HepG2 (cell line): Measurements from ENCODE around the gene SEC14L1. TPM values are rescaled to one million over a fixed set of nuclear protein-coding genes. Genes with fewer than 3 reads are reported as not detected.

ENCODE experiments used
- AHR ChIP-seq: IDR thresholded peaks from 2 replicates; pipeline ENCODE4 v1.6.1; 2018; ENCODE audit warnings: missing genetic modification reagents, missing compliant biosample characterization
- CREM ChIP-seq, 2 experiments: sonication (generic) in 1 of 2; formaldehyde crosslinking in 1 of 2; IDR thresholded peaks; 2 replicates each; pipeline versions ENCODE4 v1.4.0 to v1.6.1; 2016 to 2020; ENCODE audit warnings: antibody characterized with exemption in 1 of 2, mild to moderate bottlenecking in 1 of 2, missing genetic modification reagents in 1 of 2
- HNRNPUL1 ChIP-seq: fragments of 200-400 bp; formaldehyde crosslinking; IDR thresholded peaks from 2 replicates; pipeline ENCODE4 v1.6.1; 2017; ENCODE audit warnings: low read depth, mild to moderate bottlenecking, low read length, moderate library complexity
- REL ChIP-seq: sonication (generic); formaldehyde crosslinking; conservative IDR thresholded peaks from 2 replicates; pipeline ENCODE4 v1.8.0; 2022; ENCODE audit warnings: mild to moderate bottlenecking, missing genetic modification reagents, moderate library complexity
- TP53 ChIP-seq: sonication (generic); formaldehyde crosslinking; conservative IDR thresholded peaks from 2 replicates; pipeline ENCODE4 v1.4.0; 2020; ENCODE audit warnings: missing genetic modification reagents
- YEATS4 ChIP-seq: sonication (generic); formaldehyde crosslinking; IDR thresholded peaks from 2 replicates; pipeline ENCODE4 v1.4.0; 2020; ENCODE audit warnings: missing genetic modification reagents, borderline replicate concordance
- ZC3H13 ChIP-seq: sonication (generic); formaldehyde crosslinking; IDR thresholded peaks from 2 replicates; pipeline ENCODE4 v1.8.1; 2023; ENCODE audit warnings: mild to moderate bottlenecking, missing genetic modification reagents, moderate library complexity
- ZNF296 ChIP-seq: sonication (generic); formaldehyde crosslinking; conservative IDR thresholded peaks from 2 replicates; pipeline ENCODE4 v1.5.0; 2020; ENCODE audit warnings: mild to moderate bottlenecking, missing genetic modification reagents
- ZNF549 ChIP-seq: sonication (generic); formaldehyde crosslinking; IDR thresholded peaks from 2 replicates; pipeline ENCODE4 v1.5.0; 2020; ENCODE audit warnings: missing genetic modification reagents
- ZNF607 ChIP-seq: sonication (generic); formaldehyde crosslinking; IDR thresholded peaks from 2 replicates; pipeline ENCODE4 v1.5.1; 2020; ENCODE audit warnings: missing genetic modification reagents, mild to moderate bottlenecking, borderline replicate concordance
- ZNF614 ChIP-seq: IDR thresholded peaks from 2 replicates; pipeline ENCODE4 v1.6.1; 2018; ENCODE audit warnings: missing biosample characterization, missing genetic modification reagents, inconsistent platforms, borderline replicate concordance
- ZNF782 ChIP-seq: sonication (generic); formaldehyde crosslinking; IDR thresholded peaks from 2 replicates; pipeline ENCODE4 v1.4.0; 2020; ENCODE audit warnings: missing genetic modification reagents, mild to moderate bottlenecking, borderline replicate concordance
- ZNF883 ChIP-seq: sonication (generic); formaldehyde crosslinking; IDR thresholded peaks from 2 replicates; pipeline ENCODE4 v1.5.1; 2020; ENCODE audit warnings: mild to moderate bottlenecking, missing genetic modification reagents; ENCODE audit errors: not compliant biosample characterization
- ZSCAN25 ChIP-seq: sonication (generic); formaldehyde crosslinking; IDR thresholded peaks from 2 replicates; pipeline ENCODE4 v1.8.0; 2022; ENCODE audit warnings: mild to moderate bottlenecking, missing genetic modification reagents
- polyA plus RNA-seq, 8 experiments: library from polyadenylated mRNA; depleted of rRNA in 3 of 8; stranded (reverse) in 7 of 8; unstranded in 1 of 8; fragments of >200 nt; fragmentation: Illumina TruSeq in 4 of 8; extraction: Trizol in 4 of 8; gene quantifications; 2 replicates each; pipeline versions ENCODE4 v1.2.1 to v1.2.3, GENCODE V29; 2011 to 2016; ENCODE audit warnings: low read depth in 4 of 8, missing spikeins in 1 of 8, mixed read lengths in 1 of 8; ENCODE audit not compliant: insufficient read depth in 1 of 8
- total RNA-seq, 5 experiments: library from RNA; depleted of rRNA; stranded (reverse); fragments of >200 nt; fragmentation: Illumina TruSeq; extraction: Trizol; gene quantifications; 2 replicates each; pipeline ENCODE4 v1.2.3, GENCODE V29; 2016; ENCODE audit warnings: low read depth in 1 of 5
- TF ChIP-seq, protein P1 (sequence below): sonication (generic); formaldehyde crosslinking; IDR thresholded peaks from 2 replicates; pipeline ENCODE4 v1.4.0; 2020; ENCODE audit warnings: missing genetic modification reagents
- TF ChIP-seq, protein P2 (sequence below): sonication (generic); formaldehyde crosslinking; IDR thresholded peaks from 2 replicates; pipeline ENCODE4 v1.5.0; 2020; ENCODE audit warnings: mild to moderate bottlenecking, missing genetic modification reagents, borderline replicate concordance
- TF ChIP-seq, protein P3 (sequence below): sonication (generic); formaldehyde crosslinking; IDR thresholded peaks from 2 replicates; pipeline ENCODE4 v1.4.0; 2020; ENCODE audit warnings: missing genetic modification reagents

SEC14L1 gene
- total and polyA plus RNA-seq, 2 of the 13 experiments (the other 11 are each of a cell fraction or from before 2014, with no cell fraction given), result 26.3 to 43.9 TPM

DNA sequence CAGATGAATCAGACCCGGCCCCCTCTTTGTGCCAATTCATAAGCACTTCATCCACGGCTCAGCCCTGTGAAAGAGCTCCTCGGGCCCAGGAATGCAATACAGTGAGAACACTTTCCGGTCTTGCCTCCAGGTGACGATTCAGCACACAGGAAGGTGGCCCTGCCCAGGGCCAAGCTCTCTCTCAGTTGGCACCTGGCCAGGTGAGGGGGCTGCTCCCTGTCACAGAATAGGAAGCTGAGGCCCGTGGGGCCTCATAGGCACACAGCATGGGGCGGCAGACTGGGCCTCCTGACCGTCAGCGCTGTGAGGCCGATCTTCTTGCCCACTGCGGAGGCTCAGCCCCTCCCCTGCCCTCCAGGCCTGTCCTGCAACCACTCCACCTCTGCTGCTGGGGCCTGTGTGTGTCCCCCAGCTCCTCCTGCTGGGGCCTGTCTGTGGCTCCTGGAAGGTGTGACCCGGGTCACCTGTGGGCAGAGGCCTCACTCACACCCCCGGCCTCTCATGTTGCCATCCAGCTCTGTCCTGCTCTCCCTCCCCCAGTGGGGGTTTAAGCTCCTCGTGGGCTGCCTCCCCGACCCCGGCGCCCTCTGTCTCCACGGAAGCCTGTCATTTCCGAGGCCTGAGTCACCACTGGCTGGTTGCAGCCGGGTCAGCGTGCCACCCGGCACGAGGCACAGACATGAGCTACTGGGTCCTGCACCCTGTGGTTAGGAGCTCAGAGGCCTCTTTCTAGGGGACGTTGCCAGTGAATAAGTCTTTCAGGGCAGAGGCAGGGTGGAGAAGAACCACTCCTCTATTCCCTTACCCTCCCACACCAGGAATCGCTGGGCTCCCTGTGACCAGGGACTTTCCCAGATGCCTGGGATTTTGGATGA is 114.4 kb downstream of the SEC14L1 start (continued):
- TF ChIP-seq, protein P1, sequence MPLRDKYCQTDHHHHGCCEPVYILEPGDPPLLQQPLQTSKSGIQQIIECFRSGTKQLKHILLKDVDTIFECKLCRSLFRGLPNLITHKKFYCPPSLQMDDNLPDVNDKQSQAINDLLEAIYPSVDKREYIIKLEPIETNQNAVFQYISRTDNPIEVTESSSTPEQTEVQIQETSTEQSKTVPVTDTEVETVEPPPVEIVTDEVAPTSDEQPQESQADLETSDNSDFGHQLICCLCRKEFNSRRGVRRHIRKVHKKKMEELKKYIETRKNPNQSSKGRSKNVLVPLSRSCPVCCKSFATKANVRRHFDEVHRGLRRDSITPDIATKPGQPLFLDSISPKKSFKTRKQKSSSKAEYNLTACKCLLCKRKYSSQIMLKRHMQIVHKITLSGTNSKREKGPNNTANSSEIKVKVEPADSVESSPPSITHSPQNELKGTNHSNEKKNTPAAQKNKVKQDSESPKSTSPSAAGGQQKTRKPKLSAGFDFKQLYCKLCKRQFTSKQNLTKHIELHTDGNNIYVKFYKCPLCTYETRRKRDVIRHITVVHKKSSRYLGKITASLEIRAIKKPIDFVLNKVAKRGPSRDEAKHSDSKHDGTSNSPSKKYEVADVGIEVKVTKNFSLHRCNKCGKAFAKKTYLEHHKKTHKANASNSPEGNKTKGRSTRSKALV (CRISPR knock-in tag), result 0 out of 2 replicates have a peak, but pooled peaks have one; percentile 52
- TF ChIP-seq YEATS4 (CRISPR knock-in tag), result peak; percentile 29; the same call in 1 of the 2 replicates
- TF ChIP-seq AHR (CRISPR knock-in tag), result 0 out of 2 replicates have a peak, but pooled peaks have one; percentile 53
- peak; percentile 53; the same call in 1 of the 2 replicates for TF ChIP-seq ZNF296 (CRISPR knock-in tag)
- TF ChIP-seq HNRNPUL1, result no peak
- peak; percentile 90 for TF ChIP-seq ZNF883
- peak; percentile 76; the same call in 1 of the 2 replicates for TF ChIP-seq ZNF607
- 0 out of 2 replicates have a peak, but pooled peaks have one; percentile 37 for TF ChIP-seq TP53 (CRISPR knock-in tag)
- TF ChIP-seq CREM (IDR thresholded peaks at IDR 0.05), result peak; percentile 35; the same call in 1 of the 2 replicates
- TF ChIP-seq CREM (CRISPR knock-in tag; IDR thresholded peaks at IDR 0.05), result no peak
- peak; percentile 20; the same call in 1 of the 2 replicates for TF ChIP-seq ZC3H13
- TF ChIP-seq, protein P2, sequence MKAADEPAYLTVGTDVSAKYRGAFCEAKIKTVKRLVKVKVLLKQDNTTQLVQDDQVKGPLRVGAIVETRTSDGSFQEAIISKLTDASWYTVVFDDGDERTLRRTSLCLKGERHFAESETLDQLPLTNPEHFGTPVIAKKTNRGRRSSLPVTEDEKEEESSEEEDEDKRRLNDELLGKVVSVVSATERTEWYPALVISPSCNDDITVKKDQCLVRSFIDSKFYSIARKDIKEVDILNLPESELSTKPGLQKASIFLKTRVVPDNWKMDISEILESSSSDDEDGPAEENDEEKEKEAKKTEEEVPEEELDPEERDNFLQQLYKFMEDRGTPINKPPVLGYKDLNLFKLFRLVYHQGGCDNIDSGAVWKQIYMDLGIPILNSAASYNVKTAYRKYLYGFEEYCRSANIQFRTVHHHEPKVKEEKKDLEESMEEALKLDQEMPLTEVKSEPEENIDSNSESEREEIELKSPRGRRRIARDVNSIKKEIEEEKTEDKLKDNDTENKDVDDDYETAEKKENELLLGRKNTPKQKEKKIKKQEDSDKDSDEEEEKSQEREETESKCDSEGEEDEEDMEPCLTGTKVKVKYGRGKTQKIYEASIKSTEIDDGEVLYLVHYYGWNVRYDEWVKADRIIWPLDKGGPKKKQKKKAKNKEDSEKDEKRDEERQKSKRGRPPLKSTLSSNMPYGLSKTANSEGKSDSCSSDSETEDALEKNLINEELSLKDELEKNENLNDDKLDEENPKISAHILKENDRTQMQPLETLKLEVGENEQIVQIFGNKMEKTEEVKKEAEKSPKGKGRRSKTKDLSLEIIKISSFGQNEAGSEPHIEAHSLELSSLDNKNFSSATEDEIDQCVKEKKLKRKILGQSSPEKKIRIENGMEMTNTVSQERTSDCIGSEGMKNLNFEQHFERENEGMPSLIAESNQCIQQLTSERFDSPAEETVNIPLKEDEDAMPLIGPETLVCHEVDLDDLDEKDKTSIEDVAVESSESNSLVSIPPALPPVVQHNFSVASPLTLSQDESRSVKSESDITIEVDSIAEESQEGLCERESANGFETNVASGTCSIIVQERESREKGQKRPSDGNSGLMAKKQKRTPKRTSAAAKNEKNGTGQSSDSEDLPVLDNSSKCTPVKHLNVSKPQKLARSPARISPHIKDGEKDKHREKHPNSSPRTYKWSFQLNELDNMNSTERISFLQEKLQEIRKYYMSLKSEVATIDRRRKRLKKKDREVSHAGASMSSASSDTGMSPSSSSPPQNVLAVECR, result peak; percentile 62; the same call in 1 of the 2 replicates
- TF ChIP-seq REL, result 0 out of 2 replicates have a peak, but pooled peaks have one; percentile 56
- TF ChIP-seq, protein P3, sequence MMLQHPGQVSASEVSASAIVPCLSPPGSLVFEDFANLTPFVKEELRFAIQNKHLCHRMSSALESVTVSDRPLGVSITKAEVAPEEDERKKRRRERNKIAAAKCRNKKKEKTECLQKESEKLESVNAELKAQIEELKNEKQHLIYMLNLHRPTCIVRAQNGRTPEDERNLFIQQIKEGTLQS (CRISPR knock-in tag), result peak; percentile 59; the same call in 1 of the 2 replicates
- no peak for TF ChIP-seq ZNF549 (CRISPR knock-in tag)
- TF ChIP-seq ZNF614 (CRISPR knock-in tag), result 0 out of 2 replicates have a peak, but pooled peaks have one; percentile 68
- TF ChIP-seq ZNF782 (CRISPR knock-in tag), result peak; percentile 80; the same call in 1 of the 2 replicates
- peak; percentile 79; the same call in 1 of the 2 replicates for TF ChIP-seq ZSCAN25 (CRISPR knock-in tag)
